Renal pelvis (tissue), 4 donors: ENCODE data around the gene REEP5. TPM values are rescaled to one million over a fixed set of nuclear protein-coding genes. Genes with fewer than 3 reads are reported as not detected.

ENCODE experiments used
- DNase-seq: peaks from one replicate; pipeline ENCODE4 v3.0.0-alpha.2; 2013
- polyA plus RNA-seq, 3 donors: library from polyadenylated mRNA; unstranded; fragments of 120-200 nt; gene quantifications; one replicate each; pipeline ENCODE4 v1.2.1, GENCODE V29; 2013; ENCODE audit not compliant: insufficient read length in 3 of 3

Gene REEP5
- polyA plus RNA-seq, 3 donors, result 94.3 to 107 (median 97.3) TPM

DNA sequence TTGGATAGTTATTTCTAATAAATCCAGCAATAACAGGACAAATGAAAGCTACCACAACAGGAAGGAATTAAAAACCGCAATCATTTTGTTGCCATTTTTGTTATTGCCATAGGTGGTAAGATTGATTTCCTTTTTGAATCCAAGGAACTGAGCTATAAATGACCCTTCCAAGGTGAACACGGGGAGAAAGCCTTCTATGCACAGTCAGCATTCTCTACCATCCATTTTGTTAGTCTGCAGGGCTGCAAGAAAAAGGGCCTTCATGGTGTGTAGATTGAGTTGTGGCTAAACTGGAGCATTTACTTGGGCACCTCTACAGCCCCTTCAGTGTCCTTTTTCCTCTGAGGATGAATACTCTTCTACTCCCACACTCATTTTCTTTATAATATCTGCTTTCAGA is 18.6 kb upstream of the REEP5 start:
- no peak for DNase-seq

DNA sequence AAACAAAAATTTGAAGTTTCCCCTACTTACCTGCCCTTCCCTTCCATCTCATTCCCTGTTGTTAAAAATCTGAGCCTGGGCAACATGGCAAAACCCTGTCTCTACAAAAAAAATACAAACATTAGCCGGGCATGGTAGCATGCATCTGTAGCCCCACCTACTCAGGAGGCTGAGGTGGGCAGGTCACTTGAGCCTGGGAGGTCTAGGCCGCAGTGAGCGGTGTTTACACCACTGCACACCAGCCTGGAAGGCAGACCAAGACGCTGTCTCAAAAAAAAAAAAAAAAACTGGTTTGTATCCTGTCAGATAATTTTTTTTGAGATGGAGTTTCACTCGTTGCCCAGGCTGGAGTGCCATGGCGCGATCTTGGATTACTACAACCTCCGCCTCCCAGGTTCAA is 16.3 kb upstream of the REEP5 start:
- no peak for DNase-seq

DNA sequence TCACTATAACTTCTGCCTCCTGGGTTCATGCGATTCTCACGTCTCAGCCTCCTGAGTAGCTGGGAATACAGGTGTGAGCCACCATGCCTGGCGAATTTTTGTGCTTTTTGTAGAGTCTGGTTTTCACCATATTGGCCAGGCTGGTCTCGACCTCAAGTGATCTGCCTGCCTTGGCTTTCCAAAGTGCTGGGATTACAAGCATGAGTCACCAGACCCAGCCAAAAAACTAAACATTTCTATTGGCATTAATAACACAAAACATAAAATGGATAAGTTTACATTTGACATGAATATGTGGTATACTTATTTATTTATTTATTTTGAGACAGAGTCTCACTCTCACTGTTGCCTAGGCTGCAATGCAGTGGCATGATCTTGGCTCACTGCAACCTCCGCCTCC is 13.6 kb upstream of the REEP5 start:
- DNase-seq, result no peak

DNA sequence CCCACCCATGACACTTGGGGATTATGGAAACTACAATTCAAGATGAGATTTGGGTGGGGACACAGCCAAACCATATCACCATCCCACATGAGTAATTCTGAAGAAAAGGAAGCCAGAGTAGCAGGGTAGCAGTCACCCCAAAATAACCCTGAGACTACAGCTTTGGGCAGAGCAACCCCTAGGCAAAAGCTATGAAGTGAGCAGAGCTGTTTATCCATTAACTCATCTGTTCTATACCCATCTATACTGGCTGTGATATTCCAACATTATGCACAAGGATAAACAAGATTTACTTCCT is 12.3 kb upstream of the REEP5 start:
- DNase-seq, result no peak

DNA sequence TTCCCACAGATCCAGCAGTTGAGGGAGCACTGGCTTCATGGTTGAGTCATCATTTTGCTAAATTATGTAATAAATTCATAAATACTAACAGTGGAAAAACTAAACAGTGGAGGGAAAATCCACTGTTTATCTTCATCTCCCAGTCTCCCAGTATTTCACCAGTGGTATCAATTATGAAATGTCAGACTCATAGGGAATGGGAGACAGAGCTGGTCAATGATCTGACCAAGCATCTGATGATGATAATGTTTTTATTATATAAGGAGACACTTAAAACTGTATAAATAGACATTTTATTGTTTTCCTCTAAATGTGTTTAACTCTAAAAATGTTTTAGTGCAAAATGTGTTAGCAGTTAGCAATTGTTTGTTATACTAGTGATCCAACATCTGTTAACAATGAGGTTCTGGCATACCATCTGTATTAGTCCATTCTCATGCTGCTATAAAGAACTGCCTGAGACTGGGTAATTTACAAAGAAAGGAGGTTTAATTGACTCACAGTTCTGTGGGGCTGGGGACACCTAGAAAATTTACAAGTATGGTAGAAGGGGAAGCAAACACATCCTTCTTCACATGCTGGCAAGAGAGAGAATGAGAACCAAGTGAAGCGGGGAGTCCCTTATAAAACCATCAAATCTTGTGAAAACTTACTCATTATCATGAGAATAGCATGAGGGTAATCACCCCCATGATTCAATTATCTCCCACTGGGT is 11.8 kb upstream of the REEP5 start:
- no peak for DNase-seq

- DNase-seq, result no peak
These were observed 11.1 kb upstream of the REEP5 start for GRCh38 chr5:112933105-112933504.

DNA sequence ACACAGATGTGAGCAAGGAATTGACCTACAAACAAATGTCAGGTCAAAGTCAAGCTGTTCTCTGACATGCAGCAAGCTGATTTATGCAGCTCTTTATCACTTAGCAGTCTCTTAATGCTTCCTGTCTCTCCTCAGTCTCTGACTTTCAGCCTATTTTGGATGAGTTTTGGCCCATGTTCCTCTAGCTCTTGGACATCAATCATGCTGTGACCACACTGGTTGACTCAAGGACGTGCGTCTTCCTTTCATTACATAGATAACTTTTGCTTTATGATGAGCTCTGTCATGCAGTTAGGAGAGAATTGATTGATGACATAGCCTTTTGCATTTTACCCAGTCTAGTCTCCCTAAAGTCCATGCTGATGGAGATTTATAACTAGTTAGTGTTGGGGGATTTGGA is 9.4 kb upstream of the REEP5 start:
- no peak for DNase-seq

DNA sequence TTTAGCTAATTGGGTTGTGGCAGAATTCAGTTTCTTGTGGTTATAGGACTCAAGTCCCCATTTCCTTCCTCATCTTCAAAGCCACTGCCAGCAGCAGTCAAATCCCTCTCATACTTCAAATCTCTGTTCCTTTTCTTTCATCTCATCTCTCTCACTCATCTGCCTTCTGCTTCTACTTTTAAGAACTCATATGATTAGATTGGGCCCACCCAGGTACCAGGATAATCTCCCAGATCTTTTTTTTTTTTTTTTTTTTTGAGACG is 8.0 kb upstream of the REEP5 start:
- no peak for DNase-seq

- DNase-seq, result no peak
These were observed 7.5 kb upstream of the REEP5 start for GRCh38 chr5:112929336-112930081.

DNA sequence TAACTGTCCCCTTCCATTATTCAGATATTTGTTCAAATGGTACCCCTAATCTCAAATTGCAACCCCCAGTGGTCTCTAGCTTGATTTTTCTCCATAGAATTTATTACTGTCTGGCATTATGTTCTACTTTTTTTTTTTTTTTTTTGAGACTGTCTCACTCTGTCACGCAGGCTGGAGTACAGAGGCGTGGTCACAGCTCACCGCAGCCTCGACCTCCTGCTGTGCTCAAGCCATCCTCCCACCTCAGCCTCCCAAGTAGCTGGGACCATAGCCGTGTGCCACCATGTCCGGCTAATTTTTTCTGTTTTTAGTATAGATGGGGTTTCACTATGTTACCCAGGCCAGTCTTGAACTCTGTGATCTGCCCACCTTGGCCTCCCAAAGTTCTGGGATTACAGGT is 2.0 kb upstream of the REEP5 start:
- DNase-seq, result no peak

GRCh38 chr5:112923148-112923917 is 1.3 kb upstream of the REEP5 start:
- DNase-seq, result no peak

DNA sequence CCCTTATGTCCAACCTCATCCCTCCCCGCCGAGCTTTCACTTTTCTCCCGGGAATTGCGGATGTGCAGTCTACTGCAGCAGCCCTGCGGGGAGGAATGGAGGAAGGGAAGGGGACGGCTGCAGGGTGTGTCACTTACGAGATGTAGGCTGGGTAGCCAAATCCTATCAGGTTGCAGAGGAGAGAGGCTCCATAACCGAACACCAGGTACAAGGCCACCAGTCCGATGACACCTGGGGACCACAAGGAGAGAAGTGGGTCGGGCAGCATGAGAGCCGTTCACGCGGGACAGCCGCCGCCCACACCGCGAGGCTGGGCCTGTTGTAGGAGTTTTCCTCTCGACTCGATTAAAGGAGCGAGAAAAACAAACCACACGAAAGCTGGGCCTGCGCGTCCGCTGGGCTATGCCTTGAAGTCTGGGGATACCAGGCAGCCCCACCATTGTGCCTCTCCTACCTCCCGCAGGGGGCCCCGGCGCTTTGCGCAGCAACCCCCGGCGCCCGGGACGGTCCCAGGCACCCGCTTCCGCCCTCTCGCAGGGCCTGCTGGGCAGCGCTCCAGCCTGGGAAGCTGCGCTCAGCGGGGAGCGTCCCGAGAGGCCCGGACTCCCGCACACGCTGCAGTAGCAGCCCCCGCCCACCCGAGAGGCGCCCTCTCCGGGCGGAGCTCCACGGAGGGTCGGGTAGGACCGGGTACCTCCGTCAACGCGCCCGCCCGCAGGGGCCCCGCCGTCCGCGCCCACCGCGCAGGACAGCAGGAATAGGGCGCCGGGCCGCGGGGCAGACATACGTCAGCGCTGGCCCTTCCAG is 798 bp downstream of the REEP5 start:
- peak; percentile 65 for DNase-seq

- no peak for DNase-seq
These were observed 2.1 kb downstream of the REEP5 start for GRCh38 chr5:112919972-112920371.

DNA sequence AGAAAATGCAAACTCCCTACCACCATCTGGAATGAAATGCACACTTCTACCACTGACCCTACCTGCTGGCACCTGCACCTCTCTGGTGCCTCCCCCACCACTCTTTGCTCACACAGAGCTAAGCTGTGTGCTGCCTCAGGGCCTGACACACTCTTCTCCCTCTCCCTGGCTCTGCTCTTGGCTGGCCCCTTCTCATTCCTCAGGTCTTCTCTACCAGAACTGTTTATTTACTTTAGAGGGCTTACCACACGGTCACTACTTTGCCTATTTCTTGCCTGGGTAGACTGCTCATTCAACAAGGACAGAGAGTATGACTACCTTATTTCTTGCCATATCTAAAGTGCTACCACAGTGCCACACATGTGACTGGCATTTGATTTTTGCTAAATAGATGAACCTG is 3.3 kb downstream of the REEP5 start:
- DNase-seq, result no peak

DNA sequence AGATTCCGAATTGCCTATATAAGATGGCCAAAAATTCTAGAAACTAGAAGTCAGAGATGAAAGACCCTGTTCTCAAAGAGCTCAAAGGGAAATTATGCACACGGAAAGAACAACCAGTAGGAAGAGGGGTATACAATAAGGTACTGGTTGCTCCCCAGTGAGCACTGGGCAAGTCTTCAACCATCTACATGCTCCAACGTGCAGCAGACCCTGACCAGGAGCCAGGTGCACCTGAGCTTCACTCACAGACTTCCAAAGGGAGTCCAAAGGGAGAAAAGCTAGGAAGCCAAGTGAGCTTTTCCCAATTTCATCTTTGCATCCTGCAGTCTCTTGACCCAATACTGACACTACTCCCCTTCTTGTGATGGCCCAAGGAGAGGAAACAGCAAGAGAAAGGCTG is 3.9 kb downstream of the REEP5 start:
- DNase-seq, result no peak

DNA sequence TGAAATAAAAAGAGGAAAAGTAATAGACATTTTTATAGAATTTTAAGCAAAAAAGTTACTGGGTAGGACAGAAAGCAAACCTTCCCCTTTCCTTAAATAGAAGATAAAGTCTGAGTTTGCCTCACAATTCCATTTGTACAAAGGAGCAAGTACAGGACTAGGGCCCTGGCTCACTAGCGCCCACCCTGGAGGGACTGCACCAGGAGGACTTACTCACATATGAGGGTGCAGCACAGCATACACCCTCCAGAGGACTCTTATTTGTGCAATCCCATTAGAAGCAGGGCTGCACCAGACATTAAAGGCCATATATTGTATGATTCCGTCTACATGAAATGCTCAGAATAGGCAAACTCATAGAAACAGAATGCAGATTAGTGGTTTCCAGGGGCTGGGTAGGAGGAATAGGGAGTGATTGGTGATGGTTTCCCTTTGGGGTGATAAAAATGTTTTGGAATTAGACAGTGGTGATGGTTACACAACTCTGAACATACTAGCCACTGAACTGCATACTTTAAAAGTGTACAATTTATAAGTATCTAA is 4.5 kb downstream of the REEP5 start:
- no peak for DNase-seq

DNA sequence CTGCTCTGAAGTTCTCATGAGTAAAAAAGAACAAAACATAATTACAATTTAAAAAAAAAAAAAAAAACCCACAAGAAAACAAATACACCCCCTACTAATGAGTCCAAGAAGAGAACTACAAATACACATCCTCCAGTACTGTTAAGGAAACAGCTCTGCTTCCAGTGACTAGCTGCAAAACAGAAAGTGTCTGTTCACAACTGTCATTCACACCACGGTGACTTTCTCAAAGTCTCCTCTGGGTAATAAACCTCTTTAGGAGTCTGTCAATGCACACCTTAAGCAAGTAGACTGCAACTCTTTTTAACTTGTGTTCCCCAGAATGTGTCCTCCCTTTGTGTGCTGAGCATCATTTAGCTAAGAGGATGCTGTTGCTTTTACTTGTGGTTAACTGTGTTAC is 6.2 kb downstream of the REEP5 start:
- no peak for DNase-seq

- DNase-seq, result no peak
These were observed 7.4 kb downstream of the REEP5 start for GRCh38 chr5:112914584-112914983.

DNA sequence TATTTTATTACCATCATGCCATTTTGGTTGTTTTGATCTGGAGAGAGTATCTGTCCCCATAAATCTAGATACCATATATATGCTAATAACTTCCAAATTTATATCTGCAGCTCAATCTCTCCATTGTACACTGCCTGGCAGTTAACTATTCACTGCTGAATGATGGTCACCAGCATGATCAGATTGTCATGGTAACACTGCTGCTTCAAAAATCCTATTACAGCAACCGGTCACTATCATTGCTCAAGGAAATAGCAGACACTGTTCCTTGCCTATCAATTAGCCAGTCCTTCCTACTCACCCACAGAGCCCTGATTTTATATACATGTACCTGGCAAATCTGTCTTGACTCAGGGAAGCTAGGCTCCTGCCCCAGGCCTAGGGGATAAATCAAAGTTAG is 11.5 kb downstream of the REEP5 start:
- DNase-seq, result no peak

- DNase-seq, result no peak
These were observed 13.2 kb downstream of the REEP5 start for GRCh38 chr5:112908854-112909253.

- DNase-seq, result no peak
These were observed 14.8 kb downstream of the REEP5 start for GRCh38 chr5:112907166-112907631.

DNA sequence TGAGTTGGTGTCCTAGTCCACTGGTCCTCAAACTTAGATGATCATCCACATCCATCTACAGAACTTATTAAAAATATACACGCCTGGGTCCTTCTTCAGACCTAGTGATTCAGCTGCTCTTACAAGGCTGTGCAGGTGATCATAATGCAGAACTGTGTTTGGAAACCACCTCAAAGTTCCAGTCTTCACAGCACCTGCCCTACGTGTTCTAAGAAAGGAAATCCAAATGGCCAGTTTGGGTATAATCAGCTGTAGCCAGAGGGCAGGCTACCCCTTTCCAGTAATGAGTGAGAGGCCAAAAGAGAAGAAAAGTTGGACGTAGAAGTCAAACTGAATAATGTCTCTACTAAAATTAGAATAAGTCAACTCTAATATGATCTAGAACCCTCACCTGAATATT is 15.4 kb downstream of the REEP5 start:
- DNase-seq, result no peak
